ENCODE data around the gene CPPED1.
"Not testable (repeated sequence)": the region's sequence is repeated elsewhere in the genome, so short reads cannot be mapped to it uniquely, and the experiment has no call there.

The CPPED1 gene

DNA sequence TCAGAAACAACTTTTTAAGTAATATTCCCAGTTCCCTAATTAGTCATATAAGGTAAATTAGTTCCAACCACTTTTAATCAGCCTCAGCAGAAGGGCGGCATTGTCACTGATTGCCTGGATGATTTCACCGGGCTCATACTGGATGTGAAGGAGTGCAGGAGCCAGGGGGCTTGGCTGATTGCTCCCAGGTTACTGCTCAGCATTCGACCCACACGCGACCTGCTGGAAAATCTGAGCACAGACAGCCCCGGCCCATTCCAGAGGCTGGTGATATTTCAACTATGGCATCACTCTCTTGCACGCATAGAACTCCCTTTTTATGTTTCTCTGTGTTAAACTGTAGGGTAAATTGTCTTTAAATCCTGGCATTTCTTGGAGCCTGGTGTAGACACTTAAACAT is 34.2 kb downstream of the CPPED1 start:
- in situ Hi-C loops (cut with MboI; ENCODE audit: low sequenced_read_pairs), result no loop called here
- no peaks in the 10 kb centered on the region for H3K4me1 ChIP-seq

GRCh38 chr16:12767897-12768296 is 35.8 kb downstream of the CPPED1 start:
- no peak overlapping the region for H3K4me3 ChIP-seq
- H3K27me3 ChIP-seq (ENCODE audit: low read depth), result no peaks in the 10 kb centered on the region
- no peaks in the 10 kb centered on the region for H3K36me3 ChIP-seq (replicated peaks)
- H3K9me3 ChIP-seq, result 0 out of 2 replicates have a peak, but pooled peaks cover 3% of the 10 kb centered on the region
- in situ Hi-C loops (cut with MboI; ENCODE audit: low sequenced_read_pairs), result no loop called here
- DNase-seq (ENCODE audit: low spot score in 2 of 2), result no peak
- H3K4me1 ChIP-seq, result no peaks in the 10 kb centered on the region

More for the DNA sequence above, 34.2 kb downstream of the CPPED1 start:
- no peak for DNase-seq (ENCODE audit: low spot score in 2 of 2)
- Histone ChIP-seq H3K36me3 (replicated peaks) (no peaks in the 10 kb centered on the region), H3K4me3 (no peak overlapping the region), H3K27me3 (ENCODE audit: low read depth) (no peaks in the 10 kb centered on the region), H3K9me3 (0 out of 2 replicates have a peak, but pooled peaks cover 3% of the 10 kb centered on the region)

GRCh38 chr16:12766853-12767252 is 36.8 kb downstream of the CPPED1 start:
- no peaks in the 10 kb centered on the region for H3K36me3 ChIP-seq (replicated peaks)
- no peak overlapping the region for H3K4me3 ChIP-seq
- no peaks in the 10 kb centered on the region for H3K27me3 ChIP-seq (ENCODE audit: low read depth)
- in situ Hi-C loops (cut with MboI; ENCODE audit: low sequenced_read_pairs), result no loop called here
- DNase-seq (ENCODE audit: low spot score in 2 of 2), result no peak
- 0 out of 2 replicates have a peak, but pooled peaks cover 3% of the 10 kb centered on the region for H3K9me3 ChIP-seq
- H3K4me1 ChIP-seq, result no peaks in the 10 kb centered on the region

DNA sequence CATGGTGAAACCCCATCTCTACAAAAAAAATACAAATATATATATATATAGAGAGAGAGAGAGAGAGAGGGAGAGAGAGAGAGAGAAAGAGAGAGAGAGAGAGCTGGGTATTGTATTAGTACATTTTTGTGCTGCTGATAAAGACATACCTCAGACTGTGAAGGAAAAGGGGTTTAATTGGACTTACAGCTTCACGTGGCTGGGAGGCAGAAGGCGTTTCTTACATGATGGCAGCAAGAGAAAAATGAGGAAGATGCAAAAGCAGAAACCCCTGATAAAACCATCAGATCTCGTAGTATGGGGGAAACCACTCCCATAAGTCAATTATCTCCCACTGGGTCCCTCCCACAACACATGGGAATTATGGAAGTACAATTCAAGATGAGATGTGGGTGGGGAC is 37.5 kb downstream of the CPPED1 start:
- H3K9me3 ChIP-seq; H3K36me3 ChIP-seq (replicated peaks); DNase-seq (ENCODE audit: low spot score in 2 of 2); H3K4me3 ChIP-seq; in situ Hi-C loops (cut with MboI; ENCODE audit: low sequenced_read_pairs); H3K27me3 ChIP-seq (ENCODE audit: low read depth); H3K4me1 ChIP-seq: not testable (repeated sequence)

- no peak for DNase-seq (ENCODE audit: low spot score in 2 of 2)
- in situ Hi-C loops (cut with MboI; ENCODE audit: low sequenced_read_pairs), result no loop called here
- Histone ChIP-seq H3K9me3 (0 out of 2 replicates have a peak, but pooled peaks cover 3% of the 10 kb centered on the region), H3K36me3 (replicated peaks) (no peaks in the 10 kb centered on the region), H3K4me3 (no peak overlapping the region), H3K27me3 (ENCODE audit: low read depth) (no peaks in the 10 kb centered on the region), H3K4me1 (no peaks in the 10 kb centered on the region)
Measured at GRCh38 chr16:12764813-12765488, 38.7 kb downstream of the CPPED1 start.

DNA sequence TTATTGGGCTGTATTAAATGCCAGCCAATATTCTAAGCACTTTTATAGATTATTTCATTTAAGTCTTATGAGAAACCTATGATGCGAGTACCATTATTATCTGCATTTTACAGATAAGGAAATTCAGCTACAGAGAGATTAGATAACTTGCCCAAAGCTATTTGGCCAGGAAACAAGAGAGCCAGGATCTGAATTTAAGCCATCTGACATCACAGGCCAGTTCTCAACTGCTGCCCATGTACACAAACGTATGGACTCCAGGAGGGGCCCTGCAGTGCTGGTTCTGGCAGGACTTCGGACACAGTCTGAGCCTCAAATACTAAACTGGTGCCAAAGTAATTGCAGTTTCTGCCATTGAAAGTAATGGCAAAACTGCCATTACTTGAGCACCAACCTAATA is 40.2 kb downstream of the CPPED1 start:
- no peak for DNase-seq (ENCODE audit: low spot score in 2 of 2)
- Histone ChIP-seq H3K27me3 (ENCODE audit: low read depth) (no peaks in the 10 kb centered on the region), H3K4me1 (no peaks in the 10 kb centered on the region), H3K36me3 (replicated peaks) (no peaks in the 10 kb centered on the region), H3K4me3 (no peak overlapping the region), H3K9me3 (no peaks in the 10 kb centered on the region)
- in situ Hi-C loops (cut with MboI; ENCODE audit: low sequenced_read_pairs), result no loop called here

- Histone ChIP-seq H3K9me3 (no peaks in the 10 kb centered on the region), H3K4me1 (no peaks in the 10 kb centered on the region), H3K4me3 (no peak overlapping the region), H3K36me3 (replicated peaks) (no peaks in the 10 kb centered on the region), H3K27me3 (ENCODE audit: low read depth) (no peaks in the 10 kb centered on the region)
- no peak for DNase-seq (ENCODE audit: low spot score in 2 of 2)
- in situ Hi-C loops (cut with MboI; ENCODE audit: low sequenced_read_pairs), result no loop called here
Measured at GRCh38 chr16:12760819-12761611, 42.7 kb downstream of the CPPED1 start.

DNA sequence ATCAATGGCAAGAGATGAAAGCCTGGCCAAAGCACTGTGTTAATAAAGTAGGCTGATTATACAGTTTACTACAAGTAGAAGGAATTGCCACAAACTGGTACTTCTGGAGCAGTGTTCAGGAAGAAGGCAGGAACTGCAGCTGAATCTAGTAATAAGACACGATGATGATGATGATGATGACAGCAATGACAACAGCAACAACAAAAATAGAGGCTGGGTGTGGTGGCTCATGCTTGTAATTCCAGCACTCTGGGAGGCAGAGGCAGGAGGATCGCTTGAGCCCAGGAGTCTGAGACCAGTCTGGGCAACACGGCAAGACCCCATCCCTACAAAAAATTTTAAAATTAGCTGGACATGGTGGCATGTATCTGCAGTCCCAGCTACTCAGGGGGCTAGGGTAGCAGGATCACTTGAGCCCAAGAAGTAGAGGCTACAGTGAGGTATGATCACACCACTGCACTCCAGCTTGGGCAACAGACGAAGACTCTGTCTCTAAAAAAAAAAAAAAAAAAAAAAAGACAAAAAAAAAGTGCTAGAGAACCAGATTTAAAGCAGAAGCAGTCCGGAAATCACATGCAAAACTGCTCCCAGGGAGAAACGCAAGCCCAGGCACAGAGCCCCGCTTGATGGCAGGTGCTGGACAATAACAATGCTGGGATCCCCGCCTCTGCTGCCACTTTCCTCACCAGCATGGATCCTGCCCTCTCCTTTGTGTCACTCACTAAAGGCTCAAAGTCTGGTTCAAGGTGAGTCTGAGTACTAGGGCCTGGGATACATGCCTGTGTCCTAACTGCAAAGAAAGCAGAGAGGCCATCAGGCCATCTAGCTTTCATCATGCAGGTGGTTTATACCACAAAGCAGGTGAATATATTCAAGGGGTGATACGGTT is 44.8 kb downstream of the CPPED1 start:
- H3K4me3 ChIP-seq, result no peak overlapping the region
- H3K27me3 ChIP-seq (ENCODE audit: low read depth), result no peaks in the 10 kb centered on the region
- in situ Hi-C loops (cut with MboI; ENCODE audit: low sequenced_read_pairs), result no loop called here
- no peaks in the 10 kb centered on the region for H3K36me3 ChIP-seq (replicated peaks)
- no peaks in the 10 kb centered on the region for H3K9me3 ChIP-seq
- H3K4me1 ChIP-seq, result no peaks in the 10 kb centered on the region
- no peak for DNase-seq (ENCODE audit: low spot score in 2 of 2)

- H3K4me3 ChIP-seq, result no peak overlapping the region
- no peaks in the 10 kb centered on the region for H3K9me3 ChIP-seq
- no peaks in the 10 kb centered on the region for H3K36me3 ChIP-seq (replicated peaks)
- no peaks in the 10 kb centered on the region for H3K27me3 ChIP-seq (ENCODE audit: low read depth)
- in situ Hi-C loops (cut with MboI; ENCODE audit: low sequenced_read_pairs), result no loop called here
- no peak for DNase-seq (ENCODE audit: low spot score in 2 of 2)
- no peaks in the 10 kb centered on the region for H3K4me1 ChIP-seq
Measured at GRCh38 chr16:12758031-12758669, 45.5 kb downstream of the CPPED1 start.

- Histone ChIP-seq H3K4me1 (no peaks in the 10 kb centered on the region), H3K4me3 (no peak overlapping the region), H3K9me3 (no peaks in the 10 kb centered on the region), H3K27me3 (ENCODE audit: low read depth) (no peaks in the 10 kb centered on the region), H3K36me3 (replicated peaks) (no peaks in the 10 kb centered on the region)
- no peak for DNase-seq (ENCODE audit: low spot score in 2 of 2)
- in situ Hi-C loops (cut with MboI; ENCODE audit: low sequenced_read_pairs), result no loop called here
Measured at GRCh38 chr16:12757546-12757945, 46.1 kb downstream of the CPPED1 start.

DNA sequence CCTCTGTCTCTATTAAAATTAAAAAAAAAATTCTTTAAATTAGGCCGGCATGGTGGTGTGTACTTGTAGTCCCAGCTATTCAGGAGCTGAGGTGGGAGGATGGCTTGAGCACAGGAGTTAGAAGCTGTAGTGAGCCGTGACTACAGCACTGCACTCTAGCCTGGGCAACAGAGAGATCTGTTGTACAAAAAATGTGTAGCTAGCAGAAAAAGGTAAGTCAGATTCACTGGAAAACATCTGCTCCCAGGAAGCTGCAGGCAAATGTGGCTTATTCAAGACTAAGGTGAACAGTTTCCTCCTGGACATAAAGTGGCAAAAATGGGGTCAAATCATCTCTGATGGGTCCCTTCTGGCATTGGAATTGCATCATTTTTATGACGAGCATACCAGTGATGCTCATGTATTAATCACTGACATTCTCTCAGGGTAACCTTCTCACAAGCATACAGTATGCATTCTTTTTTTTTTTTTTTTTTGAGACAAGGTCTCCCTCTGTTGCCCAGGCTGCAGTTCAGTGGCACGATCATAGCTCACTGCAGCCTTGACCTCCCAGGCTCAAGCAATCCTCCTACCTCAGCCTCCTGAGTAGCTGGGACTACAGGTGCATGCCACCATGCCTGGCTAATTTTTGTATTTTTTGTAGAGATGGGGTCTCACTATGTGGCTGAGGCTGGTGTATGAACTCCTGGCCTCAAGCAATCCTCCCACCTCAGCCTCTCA is 48.7 kb downstream of the CPPED1 start:
- in situ Hi-C loops (cut with MboI; ENCODE audit: low sequenced_read_pairs), result no loop called here
- Histone ChIP-seq H3K36me3 (replicated peaks) (no peaks in the 10 kb centered on the region), H3K4me1 (no peaks in the 10 kb centered on the region), H3K4me3 (no peak overlapping the region), H3K9me3 (no peaks in the 10 kb centered on the region), H3K27me3 (ENCODE audit: low read depth) (no peaks in the 10 kb centered on the region)
- no peak for DNase-seq (ENCODE audit: low spot score in 2 of 2)

DNA sequence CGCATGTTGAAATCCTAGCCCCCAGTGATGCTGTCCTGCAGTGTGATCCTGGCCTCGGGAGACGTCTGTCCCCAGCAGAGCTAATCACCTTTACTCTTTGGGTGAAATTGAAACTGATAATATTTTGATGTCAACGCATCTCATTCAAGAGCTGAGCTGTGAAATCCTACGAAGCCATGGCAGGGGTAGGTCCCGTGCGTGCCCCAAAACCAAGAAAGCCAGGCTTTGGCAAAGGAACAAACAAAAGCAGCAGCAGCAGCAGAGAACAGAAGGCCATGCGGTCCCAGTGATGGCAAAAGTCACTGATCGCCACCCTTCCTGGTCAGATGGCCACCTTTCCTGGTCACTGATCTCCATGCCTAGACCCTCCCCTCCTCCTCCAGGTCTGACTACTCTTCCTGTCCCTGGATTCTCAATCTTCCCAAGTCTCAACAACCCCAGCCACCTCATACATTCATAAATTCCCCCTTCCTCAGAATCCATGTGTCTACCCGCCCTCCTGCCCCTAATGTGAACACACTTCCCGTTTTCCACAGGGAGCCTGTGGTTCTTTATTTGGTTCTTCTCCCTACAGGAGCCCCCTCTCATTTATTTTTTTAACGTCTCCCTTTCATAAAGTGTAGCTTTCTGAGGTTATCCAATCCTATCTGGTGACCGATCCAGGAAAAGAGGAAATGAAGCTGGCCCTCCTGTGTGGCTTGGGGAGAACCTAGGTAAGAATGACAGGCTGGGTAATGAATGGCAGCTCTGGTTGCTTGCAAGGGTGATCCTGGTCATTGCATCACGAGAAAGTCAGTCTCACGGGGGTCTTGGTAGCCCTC is 50.3 kb downstream of the CPPED1 start:
- H3K4me1 ChIP-seq, result no peaks in the 10 kb centered on the region
- no peak for DNase-seq (ENCODE audit: low spot score in 2 of 2)
- no peaks in the 10 kb centered on the region for H3K27me3 ChIP-seq (ENCODE audit: low read depth)
- in situ Hi-C loops (cut with MboI; ENCODE audit: low sequenced_read_pairs), result no loop called here
- no peaks in the 10 kb centered on the region for H3K36me3 ChIP-seq (replicated peaks)
- no peak overlapping the region for H3K4me3 ChIP-seq
- no peaks in the 10 kb centered on the region for H3K9me3 ChIP-seq
